PC-9 (cell line): ENCODE results near the gene RNF13.

Source experiments
- EZH2 ChIP-seq: fragments of 200-600 bp; sonication (generic); IDR thresholded peaks from 2 replicates; pipeline ENCODE4 v1.8.0; 2017; ENCODE audit warnings: antibody characterized with exemption, low read depth
- TF ChIP-seq, protein P1 (sequence below): fragments of 200-600 bp; sonication (generic); conservative IDR thresholded peaks from 2 replicates; pipeline ENCODE4 v1.6.1; 2017; ENCODE audit warnings: mixed run types, antibody characterized with exemption, mild to moderate bottlenecking, moderate library complexity

DNA sequence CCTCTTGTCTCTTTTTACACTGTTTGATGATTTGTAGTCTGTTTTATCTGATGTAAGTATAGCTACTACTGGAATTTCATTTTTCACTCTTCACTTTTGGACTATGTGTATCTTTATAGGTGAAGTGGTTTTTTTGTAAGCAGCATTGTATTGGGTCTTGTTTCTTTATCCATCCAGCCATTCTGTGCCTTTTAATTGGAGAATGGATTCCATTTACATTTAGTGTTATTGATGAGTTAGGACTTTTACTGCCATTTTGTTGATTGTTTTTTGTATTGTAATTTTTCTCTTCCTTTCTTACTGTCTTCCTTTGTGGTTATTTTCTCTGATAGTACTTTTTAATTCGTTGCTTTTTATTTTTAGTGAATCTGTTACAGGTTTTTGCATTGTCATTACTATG, 54.5 kb downstream of the RNF13 start:
- TF ChIP-seq, protein P1, sequence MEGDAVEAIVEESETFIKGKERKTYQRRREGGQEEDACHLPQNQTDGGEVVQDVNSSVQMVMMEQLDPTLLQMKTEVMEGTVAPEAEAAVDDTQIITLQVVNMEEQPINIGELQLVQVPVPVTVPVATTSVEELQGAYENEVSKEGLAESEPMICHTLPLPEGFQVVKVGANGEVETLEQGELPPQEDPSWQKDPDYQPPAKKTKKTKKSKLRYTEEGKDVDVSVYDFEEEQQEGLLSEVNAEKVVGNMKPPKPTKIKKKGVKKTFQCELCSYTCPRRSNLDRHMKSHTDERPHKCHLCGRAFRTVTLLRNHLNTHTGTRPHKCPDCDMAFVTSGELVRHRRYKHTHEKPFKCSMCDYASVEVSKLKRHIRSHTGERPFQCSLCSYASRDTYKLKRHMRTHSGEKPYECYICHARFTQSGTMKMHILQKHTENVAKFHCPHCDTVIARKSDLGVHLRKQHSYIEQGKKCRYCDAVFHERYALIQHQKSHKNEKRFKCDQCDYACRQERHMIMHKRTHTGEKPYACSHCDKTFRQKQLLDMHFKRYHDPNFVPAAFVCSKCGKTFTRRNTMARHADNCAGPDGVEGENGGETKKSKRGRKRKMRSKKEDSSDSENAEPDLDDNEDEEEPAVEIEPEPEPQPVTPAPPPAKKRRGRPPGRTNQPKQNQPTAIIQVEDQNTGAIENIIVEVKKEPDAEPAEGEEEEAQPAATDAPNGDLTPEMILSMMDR, result no peak
- TF ChIP-seq EZH2, result no peak
